Activated CD8-positive, alpha-beta memory T cell treated with anti-CD3 and anti-CD28 coated beads for 4 hours (primary cell): ENCODE data around the gene URI1.
"Not testable (repeated sequence)": the region's sequence is repeated elsewhere in the genome, so short reads cannot be mapped to it uniquely, and the experiment has no call there.

ENCODE experiments used
- DNase-seq, 2 donors: peaks; one replicate each; pipeline ENCODE4 v3.0.0-alpha.2; 2020; ENCODE audit warnings: low read depth in 2 of 2

The URI1 gene

DNA sequence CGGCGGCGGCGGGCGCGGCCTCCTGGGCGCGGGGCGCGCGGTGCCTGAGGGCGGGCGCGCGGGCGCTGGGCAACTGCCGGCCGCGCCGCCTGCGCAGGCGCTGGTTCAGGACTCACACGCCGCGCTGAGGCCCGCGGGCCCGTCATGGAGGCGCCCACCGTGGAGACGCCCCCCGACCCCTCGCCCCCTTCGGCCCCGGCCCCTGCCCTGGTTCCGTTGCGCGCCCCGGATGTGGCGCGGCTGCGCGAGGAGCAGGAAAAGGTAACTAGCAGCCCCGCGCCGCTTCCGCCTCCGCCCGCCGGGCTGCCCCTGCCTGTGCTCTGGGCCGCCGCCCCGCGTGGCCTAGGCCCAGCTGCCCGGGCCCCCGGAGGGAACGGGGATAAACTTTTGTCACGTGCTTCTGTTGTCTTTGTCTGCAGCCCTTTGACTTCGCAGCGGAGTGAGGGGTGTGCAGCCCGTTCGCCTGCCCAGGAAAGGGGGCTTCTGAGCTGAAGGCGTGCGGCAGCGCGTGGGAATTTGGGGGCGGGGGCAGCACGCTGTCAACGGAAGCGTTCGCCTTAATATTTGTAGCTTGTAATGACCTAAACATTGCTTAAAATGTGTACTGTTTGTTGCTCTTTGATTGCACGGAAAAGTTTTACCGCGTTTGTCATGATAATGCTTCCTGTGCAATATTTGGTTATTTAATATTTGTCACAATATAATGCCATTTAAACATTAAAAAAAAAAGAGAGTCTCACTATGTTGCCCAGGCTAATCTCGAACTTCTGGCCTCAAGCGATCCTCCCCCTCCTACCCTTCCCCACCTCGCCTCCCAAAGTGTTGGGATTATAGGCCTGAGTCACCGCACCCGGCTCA is 594 bp downstream of the URI1 start:
- peak; percentile 30 to 59 for DNase-seq

DNA sequence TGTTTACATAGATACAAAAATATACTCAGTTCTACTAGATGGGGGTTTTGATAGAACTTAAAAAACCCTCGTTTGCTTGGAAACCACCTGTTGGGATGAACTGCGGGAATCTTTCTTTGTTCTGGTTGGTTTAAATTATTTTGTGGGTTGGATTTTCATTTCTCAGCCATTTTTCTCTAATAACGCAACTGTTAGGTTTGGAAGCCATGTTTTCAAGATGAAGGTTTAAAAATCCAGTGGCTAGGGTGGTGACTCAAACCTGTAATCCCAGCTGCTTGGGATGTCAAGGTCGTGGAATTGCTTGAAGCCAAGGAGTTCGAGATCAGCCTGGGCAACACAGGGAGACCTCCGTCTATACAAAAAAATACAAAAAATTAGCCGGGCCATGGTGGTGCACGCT is 1.6 kb downstream of the URI1 start:
- DNase-seq: no peak

DNA sequence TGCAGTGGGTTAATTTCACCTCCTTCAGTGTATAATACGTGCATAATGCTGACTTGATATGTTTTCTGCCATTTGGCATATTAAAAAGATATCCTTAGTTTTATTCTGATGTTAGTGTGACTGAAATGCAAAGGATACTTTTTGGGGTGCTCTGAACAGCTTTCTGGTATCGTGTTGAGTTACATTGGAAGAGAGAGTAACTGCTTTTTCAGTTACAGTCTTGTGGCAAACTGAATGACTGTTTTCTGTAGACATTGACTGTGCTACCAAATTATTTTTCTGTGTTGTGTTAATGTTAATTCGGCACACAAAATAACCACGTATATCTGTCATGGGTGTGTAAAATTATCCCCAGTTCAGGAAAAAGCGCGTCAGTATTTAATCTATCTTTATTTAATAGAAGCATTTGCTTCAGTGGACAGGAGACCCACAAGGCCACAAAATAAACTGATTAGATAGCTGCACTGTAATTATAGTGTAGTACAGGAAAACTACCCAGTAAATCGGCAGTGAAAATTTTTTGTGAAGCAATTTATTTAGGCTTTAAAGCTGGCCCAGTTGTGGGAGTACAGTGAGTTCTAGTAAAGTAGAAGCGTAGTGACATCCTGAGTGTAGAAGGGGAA is 2.5 kb downstream of the URI1 start:
- DNase-seq: no peak

DNA sequence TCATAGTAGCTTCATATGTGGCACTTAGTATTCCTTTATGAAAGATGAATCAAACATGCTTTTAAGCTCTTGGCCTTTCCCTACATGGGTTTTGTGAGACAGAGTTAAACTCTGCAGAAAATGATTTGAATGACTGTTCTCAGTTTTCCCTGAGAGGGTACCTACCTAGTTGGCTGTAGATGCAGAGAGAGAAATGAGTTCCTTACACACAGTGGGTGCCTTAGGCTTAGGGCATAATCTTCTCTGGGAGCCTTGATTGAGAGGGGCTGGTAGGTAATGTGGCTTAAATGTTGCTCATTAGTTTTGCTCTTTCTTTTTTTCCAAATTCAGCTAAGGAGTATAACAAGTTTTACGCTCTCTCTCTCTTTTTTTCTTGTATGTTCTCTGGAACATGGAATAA is 3.0 kb downstream of the URI1 start:
- no peak for DNase-seq

DNA sequence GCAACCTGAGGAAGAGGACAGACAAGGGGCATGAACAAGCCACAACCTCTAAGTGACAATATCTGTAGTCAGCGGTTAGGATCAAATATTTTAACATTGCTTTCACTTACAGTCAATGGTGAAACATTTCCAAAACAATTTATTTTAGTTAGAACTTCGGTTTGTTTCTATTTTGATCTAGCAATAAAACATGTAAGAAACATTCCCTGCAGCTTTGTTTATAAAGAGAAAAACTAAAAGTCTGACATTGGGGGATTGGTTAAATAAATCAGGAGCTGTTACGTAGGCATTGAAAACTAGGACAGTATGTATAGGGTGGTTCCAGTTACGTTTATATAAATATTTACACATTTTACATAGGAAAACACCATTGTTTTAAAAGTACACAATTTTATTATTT is 3.4 kb downstream of the URI1 start:
- DNase-seq: no peak

DNA sequence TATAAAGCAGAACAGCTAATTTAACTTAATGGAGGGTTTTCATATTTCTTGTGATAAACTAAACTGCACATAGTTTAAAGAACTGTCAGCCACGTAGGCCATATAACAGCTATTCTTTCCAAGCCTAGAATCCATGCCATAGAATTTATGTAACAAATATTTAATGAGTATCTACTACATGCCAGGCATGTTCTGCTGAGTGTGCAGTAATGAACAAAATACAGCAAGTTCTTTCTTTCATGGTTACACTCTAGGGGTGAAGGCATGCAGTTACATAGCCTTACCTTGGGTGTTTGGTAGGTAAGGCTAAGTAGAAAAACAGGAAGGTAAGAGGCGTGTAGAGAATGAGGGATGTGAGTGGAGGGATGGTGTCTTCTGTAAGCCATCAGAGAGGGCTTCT is 4.6 kb downstream of the URI1 start:
- DNase-seq: no peak

DNA sequence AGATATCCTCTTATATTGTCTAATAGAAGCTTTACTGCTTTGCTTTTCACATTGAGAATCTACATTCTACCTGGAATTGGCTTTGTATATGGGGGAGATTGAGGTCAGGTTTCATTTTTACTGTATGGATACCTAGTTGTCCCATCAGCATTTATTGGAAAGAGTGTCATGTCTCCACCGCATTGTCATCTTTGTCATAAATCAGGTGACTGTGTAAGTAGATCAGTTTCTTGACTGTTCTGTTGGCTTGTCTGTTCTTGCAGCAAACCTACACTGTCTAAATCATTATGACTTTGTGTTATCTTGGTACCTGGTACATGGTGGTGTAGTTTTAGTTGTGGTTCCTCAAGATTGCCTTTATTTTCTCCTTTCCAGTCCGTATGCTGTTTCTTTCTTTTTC is 5.8 kb downstream of the URI1 start:
- no peak for DNase-seq

DNA sequence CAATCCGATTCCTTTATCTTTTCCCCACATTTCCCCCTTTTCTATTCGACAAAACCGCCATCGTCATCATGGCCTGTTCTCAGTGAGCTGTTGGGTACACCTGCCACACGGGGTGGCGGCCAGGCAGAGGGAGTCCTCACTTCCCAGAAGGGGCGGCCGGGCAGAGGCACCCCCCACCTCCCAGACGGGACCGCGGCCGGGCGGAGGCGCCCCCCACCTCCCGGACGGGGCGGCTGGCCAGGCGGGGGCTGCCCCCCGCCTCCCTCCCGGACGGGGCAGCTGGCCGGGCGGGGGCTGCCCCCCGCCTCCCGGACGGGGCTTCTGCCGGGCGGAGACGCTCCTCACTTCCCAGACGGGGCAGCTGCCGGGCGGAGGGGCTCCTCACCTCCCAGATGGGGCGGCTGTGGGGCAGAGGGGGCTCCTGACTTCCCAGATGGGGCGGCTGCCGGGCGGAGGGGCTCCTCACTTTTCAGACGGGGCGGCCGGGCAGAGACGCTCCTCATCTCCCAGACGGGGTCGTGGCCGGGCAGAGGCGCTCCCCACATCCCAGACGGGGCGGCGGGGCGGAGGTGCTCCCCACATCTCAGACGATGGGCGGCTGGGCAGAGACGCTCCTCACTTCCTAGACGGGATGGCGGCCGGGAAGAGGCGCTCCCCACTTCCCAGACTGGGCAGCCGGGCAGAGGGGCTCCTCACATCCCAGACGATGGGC is 6.9 kb downstream of the URI1 start:
- DNase-seq: not testable (repeated sequence)

DNA sequence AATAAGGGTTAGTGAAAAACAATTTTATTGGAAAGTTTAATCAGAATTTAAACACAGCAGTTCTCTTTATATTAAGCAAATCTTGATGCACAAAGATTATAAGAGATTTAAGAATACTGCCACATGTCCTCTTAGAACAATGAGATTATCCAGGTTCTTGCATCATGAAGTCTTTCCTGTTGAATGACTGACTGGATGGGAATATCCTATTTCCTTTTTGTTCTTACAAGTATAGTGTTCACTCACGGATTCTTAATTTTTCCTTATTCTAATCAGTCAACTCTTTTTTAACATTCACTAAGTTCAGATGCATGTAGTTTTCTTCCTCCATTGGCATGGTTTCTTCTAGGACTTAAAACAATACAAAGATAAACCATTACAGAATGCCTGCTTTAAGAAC is 10.1 kb downstream of the URI1 start:
- no peak for DNase-seq

DNA sequence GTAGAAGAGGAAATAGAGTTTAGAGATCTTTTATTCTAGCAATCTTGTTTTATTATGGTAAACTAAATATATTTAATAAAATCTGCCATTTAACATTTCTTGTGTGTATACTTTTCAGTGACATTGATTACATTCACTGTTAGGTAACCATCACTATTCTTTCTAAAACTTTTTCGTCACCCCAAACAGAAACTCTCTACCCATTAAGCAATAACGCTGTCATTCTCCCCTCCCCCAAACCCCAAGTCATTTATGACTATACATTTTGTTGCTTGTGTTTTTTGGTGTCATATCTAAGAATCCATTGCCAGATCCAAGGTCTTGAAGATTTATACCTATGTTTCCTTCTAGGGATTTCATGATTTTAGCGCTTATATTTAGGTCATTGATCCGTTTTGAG is 10.6 kb downstream of the URI1 start:
- DNase-seq: no peak

DNA sequence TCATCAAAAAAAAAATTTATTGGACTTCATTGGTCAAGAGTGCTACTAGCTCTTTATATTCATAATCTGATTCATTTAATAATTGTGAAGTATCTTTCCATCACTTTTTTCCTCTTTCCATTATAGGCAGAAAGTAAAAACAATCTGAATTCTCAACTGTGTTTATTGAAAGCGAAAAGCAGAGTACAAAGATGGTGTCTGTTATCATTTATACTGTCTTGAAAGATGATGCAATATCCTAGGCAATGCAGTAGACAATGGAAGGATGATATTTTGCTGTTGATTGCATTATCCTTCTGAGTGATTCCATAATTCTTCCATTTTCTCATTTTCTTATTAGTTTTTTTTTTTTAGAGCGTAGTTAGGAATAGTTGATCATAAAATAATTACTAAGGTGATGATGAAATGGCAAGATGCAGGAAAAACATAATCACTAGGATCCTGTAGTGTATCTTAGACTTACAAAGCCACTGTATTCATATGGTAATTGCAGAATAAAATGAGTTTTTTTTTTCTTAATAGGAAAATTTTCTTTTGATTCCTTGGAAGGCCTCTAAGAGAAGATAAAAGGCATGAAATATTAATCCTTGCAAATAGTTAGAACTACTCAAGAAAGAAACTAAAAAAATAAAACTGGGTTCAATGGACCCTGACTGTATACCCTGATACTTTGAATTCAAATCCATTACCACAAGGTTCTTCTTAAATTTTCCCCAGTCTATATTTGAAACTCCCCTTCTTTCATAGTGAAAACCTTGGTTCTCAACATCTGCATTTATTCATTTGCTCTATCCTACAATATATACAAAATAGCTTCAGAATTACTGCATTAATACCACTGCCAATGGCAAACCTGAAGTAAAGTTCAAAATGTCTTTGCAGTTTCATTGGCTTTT is 11.6 kb downstream of the URI1 start:
- DNase-seq: no peak

DNA sequence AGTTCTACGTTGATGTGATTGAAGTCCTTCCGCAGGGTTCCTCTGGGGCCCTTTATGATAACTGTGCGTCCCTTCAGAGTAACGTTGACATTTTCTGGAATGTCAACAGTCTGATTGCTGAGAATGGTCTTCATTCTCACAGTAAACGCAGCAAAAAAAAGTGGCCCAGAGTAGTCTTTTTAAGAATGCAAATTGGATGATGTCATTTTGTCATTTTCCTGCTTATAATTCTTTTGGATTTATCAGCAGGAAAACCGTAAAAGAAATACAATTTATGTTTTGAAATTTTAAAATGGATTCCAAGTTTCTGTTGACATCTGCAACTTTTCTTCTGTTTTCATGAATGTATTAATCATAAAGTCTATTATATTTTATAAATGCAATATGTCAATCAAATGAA is 14.8 kb downstream of the URI1 start:
- no peak for DNase-seq

DNA sequence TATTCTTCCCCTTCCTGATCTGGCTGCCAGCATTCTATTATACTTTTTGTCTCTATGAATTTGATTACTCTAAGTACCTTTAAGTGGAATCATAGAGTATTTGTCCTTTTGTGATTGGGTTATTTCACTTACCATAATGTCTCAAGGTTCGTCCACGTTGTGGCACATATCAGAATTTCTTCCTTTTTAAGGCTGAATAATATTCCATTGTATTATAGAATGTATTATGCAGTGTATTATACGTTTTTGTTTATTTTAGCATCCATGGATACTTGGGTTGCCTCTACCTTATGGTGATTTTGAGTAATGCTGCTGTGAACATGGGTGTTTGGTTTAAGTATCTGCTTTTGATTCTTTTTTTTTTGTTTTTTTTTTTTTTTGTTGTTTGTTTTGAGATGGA is 19.3 kb downstream of the URI1 start:
- DNase-seq: no peak

DNA sequence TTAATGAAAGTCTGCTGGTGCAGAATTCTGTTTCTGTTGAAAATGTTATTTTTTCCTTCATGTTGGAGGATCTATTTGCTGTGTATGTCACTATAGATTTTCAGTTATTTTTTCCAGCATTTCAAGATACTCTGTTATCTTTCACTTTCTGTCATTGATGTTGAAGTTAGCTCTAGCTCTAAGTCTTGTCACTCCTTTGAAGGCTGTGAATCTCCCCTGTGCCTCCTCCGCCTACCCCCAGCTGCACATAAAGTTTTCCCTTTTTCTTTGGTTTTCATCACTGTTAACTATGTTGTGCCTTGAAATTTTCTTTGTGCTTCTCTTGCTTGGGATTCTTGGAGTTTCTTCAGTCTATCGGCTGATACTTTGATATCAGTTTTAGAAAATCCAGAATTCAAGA is 20.8 kb downstream of the URI1 start:
- no peak for DNase-seq

DNA sequence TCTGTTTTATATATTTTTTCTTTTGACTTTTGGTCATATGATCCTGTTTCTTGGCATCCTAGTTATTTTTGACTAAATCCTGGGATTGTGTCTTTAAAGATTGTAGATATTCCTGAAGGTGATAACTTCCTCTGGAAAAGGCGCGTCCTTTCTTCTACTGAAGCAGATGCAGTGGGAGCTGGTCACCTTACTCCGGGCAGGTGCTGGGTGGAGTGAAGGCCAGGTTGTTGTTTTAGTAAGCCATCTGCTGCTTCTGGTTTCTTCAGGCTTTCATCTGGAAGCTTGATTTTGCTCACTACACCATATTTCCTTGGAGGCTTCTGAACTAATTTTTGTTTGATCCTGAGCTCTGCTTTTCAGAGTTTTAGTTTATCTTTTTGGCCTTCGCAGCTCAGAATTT is 21.5 kb downstream of the URI1 start:
- DNase-seq: no peak

DNA sequence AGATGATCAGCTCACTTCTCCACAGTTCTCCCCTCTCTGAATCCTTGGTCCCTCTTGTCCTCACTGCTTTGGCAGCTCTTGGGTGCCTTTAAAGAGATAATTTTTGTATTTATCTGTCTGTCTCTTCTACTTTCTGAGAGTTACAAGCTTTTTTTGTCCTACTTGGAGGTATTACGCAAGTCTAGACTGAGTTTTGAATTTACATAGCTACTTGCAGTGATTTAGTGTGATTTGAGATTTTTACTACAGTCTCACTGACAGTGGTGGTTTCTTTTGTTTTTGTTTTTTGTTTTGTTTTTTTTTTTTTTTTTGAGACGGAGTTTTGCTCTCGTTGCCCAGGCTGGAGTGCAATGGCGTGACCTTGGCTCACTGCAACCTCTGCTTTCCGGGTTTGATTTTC is 22.1 kb downstream of the URI1 start:
- DNase-seq: no peak

DNA sequence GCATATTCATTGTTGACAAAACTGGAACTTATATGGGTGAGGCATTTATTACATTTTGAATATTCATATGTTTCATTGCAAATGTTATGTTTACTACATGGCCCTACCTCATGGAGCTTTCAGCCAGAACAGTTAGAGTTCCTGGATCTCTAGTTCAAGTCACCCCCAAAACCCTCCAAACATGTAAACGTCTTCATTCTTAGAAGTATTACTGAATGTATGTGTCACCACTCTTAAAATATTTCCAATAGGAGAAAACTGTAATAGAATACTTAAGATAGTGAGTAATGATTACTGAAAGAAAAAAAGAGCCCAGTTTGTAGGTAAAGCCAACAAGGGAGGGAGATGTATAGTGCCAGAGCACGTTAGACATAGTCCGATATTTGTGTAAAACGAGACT is 23.5 kb downstream of the URI1 start:
- DNase-seq: no peak

DNA sequence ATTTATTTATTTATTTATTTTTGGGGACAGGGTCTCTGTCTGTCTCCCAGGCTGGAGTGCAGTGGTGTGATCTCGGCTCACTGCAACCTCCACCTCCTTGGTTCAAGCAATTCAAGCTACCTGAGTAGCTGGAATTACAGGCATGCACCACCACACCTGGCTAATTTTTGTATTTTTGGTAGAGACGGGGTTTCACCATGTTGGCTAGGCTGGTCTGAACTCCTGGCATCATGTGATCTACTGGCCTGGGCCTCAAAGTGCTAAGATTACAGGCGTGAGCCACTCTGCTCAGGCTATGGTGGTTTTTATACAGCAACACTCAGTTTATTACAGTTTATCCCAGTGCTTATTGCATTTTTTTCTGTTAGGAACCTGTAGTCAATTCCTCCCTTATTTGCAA is 24.1 kb downstream of the URI1 start:
- not testable (repeated sequence) for DNase-seq

DNA sequence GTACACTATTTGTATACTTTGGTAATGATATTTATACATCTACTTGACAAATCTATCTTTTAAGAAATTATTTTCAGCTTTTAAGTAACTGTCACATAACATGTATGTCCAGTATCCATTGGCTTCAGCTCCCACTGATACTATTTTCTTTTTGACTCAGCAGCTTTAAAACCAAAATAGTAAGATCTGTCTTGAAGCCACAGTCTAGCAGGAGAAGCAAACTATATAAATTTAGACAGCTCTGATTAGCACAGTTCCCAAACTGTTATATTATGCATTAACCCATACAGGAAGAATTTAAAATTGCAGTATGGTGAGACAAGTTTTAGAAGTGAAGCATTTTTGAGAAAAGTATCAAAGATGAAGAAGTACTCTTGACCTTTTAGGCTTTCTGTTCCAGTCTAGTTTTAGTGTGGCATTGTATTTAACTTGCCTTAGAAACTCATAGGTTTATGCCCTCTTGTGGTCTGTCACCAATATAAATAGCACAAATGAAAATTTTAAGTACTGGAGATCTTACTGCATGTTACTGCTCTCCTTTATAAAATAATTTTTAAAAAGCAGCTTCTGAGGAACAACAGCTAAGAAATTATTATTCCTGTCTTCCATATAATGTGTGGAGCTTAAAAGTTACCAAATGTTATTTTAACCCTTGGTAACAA is 24.7 kb downstream of the URI1 start:
- DNase-seq: no peak

DNA sequence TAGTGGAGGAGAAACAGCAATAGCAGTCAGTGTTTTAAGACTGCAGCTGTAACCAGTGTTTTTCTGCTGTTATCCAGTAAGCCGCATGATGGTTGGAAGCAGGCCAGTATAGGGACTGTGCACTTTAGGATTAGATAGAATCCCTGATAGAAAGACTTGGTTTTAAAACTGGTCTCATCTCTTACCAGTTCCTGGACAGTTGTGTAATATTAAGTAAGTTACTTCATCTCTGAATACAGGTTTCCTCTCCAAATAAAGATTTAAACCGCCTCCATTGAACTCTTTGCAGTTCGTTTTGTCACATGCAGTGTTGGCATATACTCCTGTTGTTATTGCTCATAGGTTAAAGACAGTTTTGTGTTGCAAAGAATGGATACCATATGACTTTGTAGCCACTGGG is 25.6 kb downstream of the URI1 start:
- DNase-seq: no peak

DNA sequence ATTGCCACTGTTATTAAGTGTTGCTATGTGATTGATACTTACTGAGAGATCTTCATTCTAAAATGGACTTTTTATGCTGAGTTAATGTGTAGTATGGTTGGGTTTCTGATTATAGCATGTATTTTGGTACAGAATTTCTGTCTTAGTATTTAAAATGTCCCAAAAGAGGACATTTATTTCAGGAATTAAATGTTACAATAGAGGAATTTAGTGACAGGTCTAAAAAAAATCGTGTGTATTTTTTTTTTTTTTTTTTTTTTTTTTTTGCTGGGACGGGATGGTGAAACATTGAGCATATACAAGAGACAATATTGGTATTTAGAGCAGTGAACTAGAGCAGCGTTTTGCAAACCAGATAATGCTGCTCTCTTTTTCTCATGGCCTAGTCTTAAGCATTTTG is 27.9 kb downstream of the URI1 start:
- no peak for DNase-seq
